Measurements from ENCODE around the gene RCL1.

- TF ChIP-seq CTCF (IDR thresholded peaks at IDR 0.05; ENCODE audit: insufficient read depth, low read length, poor library complexity, severe bottlenecking), result no peak
- TF ChIP-seq EZH2phosphoT487 (conservative IDR thresholded peaks at IDR 0.05; ENCODE audit: low read length), result no peak
Measured at GRCh38 chr9:4786599-4786998, 6.1 kb upstream of the RCL1 start.

All from SU-DHL-6 (cell line).